PFSK-1 (cell line): ENCODE data around the gene NPC1L1.

Experiments
- FOXP2 ChIP-seq: optimal IDR thresholded peaks from 2 replicates; pipeline ENCODE3; 2011; ENCODE audit warnings: borderline replicate concordance, control low read depth, inconsistent platforms; ENCODE audit not compliant: insufficient read depth; ENCODE audit errors: extremely low read length, extremely low read depth
- POLR2AphosphoS5 ChIP-seq: IDR thresholded peaks from 2 replicates; pipeline ENCODE4 v1.6.1; 2012; ENCODE audit warnings: low read depth, mild to moderate bottlenecking, control low read depth, low read length, moderate library complexity
- REST ChIP-seq, 2 experiments: IDR thresholded peaks; 2 replicates each; pipeline versions ENCODE4 v1.6.1 to v1.8.0; 2011 to 2012; ENCODE audit warnings: low read depth in 2 of 2, low read length in 2 of 2, control low read depth in 1 of 2, inconsistent platforms in 1 of 2, mild to moderate bottlenecking in 1 of 2, moderate library complexity in 1 of 2; ENCODE audit not compliant: insufficient read depth in 1 of 2
- SIN3A ChIP-seq: IDR thresholded peaks from 2 replicates; pipeline ENCODE4 v1.6.1; 2012; ENCODE audit warnings: mild to moderate bottlenecking, low read length, moderate library complexity, borderline replicate concordance; ENCODE audit not compliant: insufficient read depth
- TAF1 ChIP-seq: IDR thresholded peaks from 2 replicates; pipeline ENCODE4 v1.6.1; 2012; ENCODE audit warnings: low read length, control low read depth, borderline replicate concordance; ENCODE audit not compliant: insufficient read depth

Gene NPC1L1

GRCh38 chr7:44466300-44467216 is 74.6 kb downstream of the NPC1L1 start:
- TF ChIP-seq TAF1 (no peak), FOXP2 (no peak), POLR2AphosphoS5 (no peak), REST (IDR thresholded peaks at IDR 0.05; ENCODE audit: insufficient read depth in 1 of 2, low read depth in 2 of 2, low read length in 2 of 2) (no peak), SIN3A (no peak)

- no peak for TF ChIP-seq FOXP2
- no peak for TF ChIP-seq POLR2AphosphoS5
- no peak for TF ChIP-seq TAF1
- TF ChIP-seq SIN3A: no peak
- no peak for TF ChIP-seq REST (IDR thresholded peaks at IDR 0.05; ENCODE audit: insufficient read depth in 1 of 2, low read depth in 2 of 2, low read length in 2 of 2)
Measured at GRCh38 chr7:44465490-44465889, 75.6 kb downstream of the NPC1L1 start.

- no peak for TF ChIP-seq REST (IDR thresholded peaks at IDR 0.05; ENCODE audit: insufficient read depth in 1 of 2, low read depth in 2 of 2, low read length in 2 of 2)
- TF ChIP-seq FOXP2: no peak
- no peak for TF ChIP-seq SIN3A
- TF ChIP-seq POLR2AphosphoS5: no peak
- no peak for TF ChIP-seq TAF1
Measured at GRCh38 chr7:44463169-44463808, 77.8 kb downstream of the NPC1L1 start.
